ENCODE data around the gene ZNRF3. TPM values are rescaled to one million over a fixed set of nuclear protein-coding genes. Genes with fewer than 3 reads are reported as not detected.
A peak's percentile ranks its signal among the peaks of the same experiment; 100 is the strongest.
"Not testable (repeated sequence)": the region's sequence is repeated elsewhere in the genome, so short reads cannot be mapped to it uniquely, and the experiment has no call there.

The ZNRF3 gene
- total RNA-seq, 6 donors from 2014 or later = 11.4 to 16.9 (median 14.4) TPM

DNA sequence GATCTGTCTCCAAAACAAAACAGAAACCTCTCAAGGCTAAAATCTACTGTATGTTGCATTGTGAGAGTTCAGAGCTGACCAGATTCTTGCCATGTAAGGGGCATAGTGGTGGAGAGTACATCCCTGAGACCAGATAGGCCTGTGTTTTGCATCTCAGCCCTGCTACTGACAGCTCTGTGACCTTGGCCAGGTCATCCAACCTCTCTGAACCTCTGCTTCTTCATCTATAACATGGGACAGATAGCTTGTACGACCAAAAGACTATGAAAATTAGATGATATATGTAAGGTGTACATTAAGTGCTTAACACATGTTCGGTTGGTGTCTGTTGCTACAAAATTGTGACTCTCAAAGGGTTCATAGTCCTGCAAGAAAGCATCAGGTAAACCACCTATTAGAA is 22.9 kb downstream of the ZNRF3 start:
- Histone ChIP-seq H3K27ac (no peak overlapping the region), H3K36me3 (no peaks in the 10 kb centered on the region), H3K27me3 (no peaks in the 10 kb centered on the region), H3K9me3 (no peaks in the 10 kb centered on the region), H3K4me1 (peaks cover 27 to 37% (median 36%) of the 10 kb centered on the region in 4 donors), H3K4me3 (no peak overlapping the region)
- WGBS, 2 donors = 87 to 92% methylated on average over 2 of the region's 2 CpGs
- DNase-seq = no peak
- no peak for ATAC-seq (ENCODE audit: low FRiP score in 2 of 2)
- no peak for TF ChIP-seq EP300 (IDR thresholded peaks at IDR 0.05)
- TF ChIP-seq POLR2AphosphoS5 (IDR thresholded peaks at IDR 0.05) = no peak
- no peak for TF ChIP-seq CTCF (IDR thresholded peaks at IDR 0.05)
- TF ChIP-seq POLR2A (IDR thresholded peaks at IDR 0.05) = no peak

- no peaks in the 10 kb centered on the region for H3K9me3 ChIP-seq
- no peaks in the 10 kb centered on the region for H3K27me3 ChIP-seq
- peaks cover 38 to 47% (median 44%) of the 10 kb centered on the region in 4 donors for H3K4me1 ChIP-seq
- no peak overlapping the region for H3K27ac ChIP-seq
- WGBS, 2 donors = 82 to 84% methylated on average over 5 of the region's 5 CpGs
- ATAC-seq (ENCODE audit: low FRiP score in 2 of 2) = no peak
- H3K4me3 ChIP-seq = no peak overlapping the region
- TF ChIP-seq POLR2AphosphoS5 (IDR thresholded peaks at IDR 0.05) = no peak
- no peak for TF ChIP-seq EP300 (IDR thresholded peaks at IDR 0.05)
- TF ChIP-seq CTCF (IDR thresholded peaks at IDR 0.05) = no peak
- no peak for TF ChIP-seq POLR2A (IDR thresholded peaks at IDR 0.05)
- DNase-seq = no peak
- H3K36me3 ChIP-seq = no peaks in the 10 kb centered on the region
Measured at GRCh38 chr22:28907311-28908008, 24.1 kb downstream of the ZNRF3 start.

DNA sequence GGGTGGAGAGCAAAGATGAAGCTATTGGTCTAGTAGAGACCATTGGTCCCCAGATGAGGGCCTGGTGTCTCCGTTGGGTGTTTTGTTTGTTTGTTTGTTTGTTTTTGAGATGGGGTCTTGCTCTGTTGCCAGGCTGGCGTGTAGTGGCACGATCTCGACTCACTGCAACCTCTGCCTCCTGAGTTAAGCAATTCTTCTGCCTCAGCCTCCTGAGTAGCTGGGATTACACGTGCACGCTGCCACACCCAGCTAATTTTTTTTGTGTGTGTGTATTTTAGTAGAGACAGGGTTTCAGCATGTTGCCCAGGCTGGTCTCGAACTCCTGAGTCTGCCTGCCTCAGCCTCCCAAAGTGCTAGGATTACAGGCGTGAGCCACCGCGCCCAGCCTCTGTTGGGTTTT is 25.4 kb downstream of the ZNRF3 start:
- not testable (repeated sequence) for ATAC-seq (ENCODE audit: low FRiP score in 2 of 2); DNase-seq
- peaks cover 37 to 41% (median 39%) of the 10 kb centered on the region in 4 donors for H3K4me1 ChIP-seq

GRCh38 chr22:28909375-28909774 is 26.0 kb downstream of the ZNRF3 start:
- TF ChIP-seq POLR2A (IDR thresholded peaks at IDR 0.05) (no peak), CTCF (IDR thresholded peaks at IDR 0.05) (no peak), POLR2AphosphoS5 (IDR thresholded peaks at IDR 0.05) (no peak), EP300 (IDR thresholded peaks at IDR 0.05) (no peak)
- ATAC-seq (ENCODE audit: low FRiP score in 2 of 2) = no peak
- Histone ChIP-seq H3K27ac (no peak overlapping the region), H3K4me1 (peaks cover 33 to 38% (median 35%) of the 10 kb centered on the region in 4 donors), H3K36me3 (no peaks in the 10 kb centered on the region), H3K9me3 (no peaks in the 10 kb centered on the region), H3K4me3 (no peak overlapping the region), H3K27me3 (no peaks in the 10 kb centered on the region)
- 89 to 91% methylated on average over 5 of the region's 5 CpGs for WGBS, 2 donors
- no peak for DNase-seq

More for the DNA sequence above, 25.4 kb downstream of the ZNRF3 start:
- H3K9me3 ChIP-seq, H3K4me3 ChIP-seq, H3K36me3 ChIP-seq, H3K27ac ChIP-seq, H3K27me3 ChIP-seq: not testable (repeated sequence)
- 82% methylated on average over 10 of the region's 10 CpGs for WGBS, 2 donors

GRCh38 chr22:28910569-28911303 is 27.4 kb downstream of the ZNRF3 start:
- Histone ChIP-seq H3K36me3 (no peaks in the 10 kb centered on the region), H3K4me3 (no peak overlapping the region), H3K4me1 (peaks cover 19 to 28% (median 25%) of the 10 kb centered on the region in 4 donors), H3K27ac (peak overlapping the region; percentile 52 to 72 (median 65)), H3K9me3 (no peaks in the 10 kb centered on the region), H3K27me3 (no peaks in the 10 kb centered on the region)
- no peak for TF ChIP-seq EP300 (IDR thresholded peaks at IDR 0.05)
- no peak for TF ChIP-seq POLR2A (IDR thresholded peaks at IDR 0.05)
- TF ChIP-seq POLR2AphosphoS5 (IDR thresholded peaks at IDR 0.05) = no peak
- TF ChIP-seq CTCF (IDR thresholded peaks at IDR 0.05) = no peak
- DNase-seq = no peak
- 79 to 84% methylated on average over 3 of the region's 3 CpGs for WGBS, 2 donors
- peak in 1 of 2 donors; percentile 4 for ATAC-seq (ENCODE audit: low FRiP score in 2 of 2)

Data from upper lobe of left lung (tissue), 6 donors.